Astrocyte of the spinal cord (primary cell): ENCODE data around the gene XPOT.

Experiments
- DNase-seq: peaks from one replicate; pipeline ENCODE4 v3.0.0; 2011; ENCODE audit warnings: low read depth, low spot score
- H3K4me3 ChIP-seq: 2 replicates; pipeline ENCODE4 v1.5.1; 2011; ENCODE audit warnings: low read depth, mild to moderate bottlenecking, low read length, moderate library complexity
- CTCF ChIP-seq: IDR thresholded peaks from 2 replicates; pipeline ENCODE4 v1.5.1; 2012; ENCODE audit warnings: low read depth, mild to moderate bottlenecking, low read length, inconsistent platforms
- in situ Hi-C: cut with HindIII; loops from 2 replicates; pipeline ENCODE4 v1.10.0; 2017; ENCODE audit warnings: low sequenced_read_pairs

Gene XPOT

GRCh38 chr12:64387197-64387816, 16.9 kb upstream of the XPOT start:
- DNase-seq: no peak
- H3K4me3 ChIP-seq: no peak overlapping the region
- in situ Hi-C loops: no loop called here
- TF ChIP-seq CTCF: no peak

GRCh38 chr12:64389154-64389553, 15.0 kb upstream of the XPOT start:
- no peak for TF ChIP-seq CTCF
- in situ Hi-C loops: no loop called here
- H3K4me3 ChIP-seq: no peak overlapping the region
- DNase-seq: no peak

DNA sequence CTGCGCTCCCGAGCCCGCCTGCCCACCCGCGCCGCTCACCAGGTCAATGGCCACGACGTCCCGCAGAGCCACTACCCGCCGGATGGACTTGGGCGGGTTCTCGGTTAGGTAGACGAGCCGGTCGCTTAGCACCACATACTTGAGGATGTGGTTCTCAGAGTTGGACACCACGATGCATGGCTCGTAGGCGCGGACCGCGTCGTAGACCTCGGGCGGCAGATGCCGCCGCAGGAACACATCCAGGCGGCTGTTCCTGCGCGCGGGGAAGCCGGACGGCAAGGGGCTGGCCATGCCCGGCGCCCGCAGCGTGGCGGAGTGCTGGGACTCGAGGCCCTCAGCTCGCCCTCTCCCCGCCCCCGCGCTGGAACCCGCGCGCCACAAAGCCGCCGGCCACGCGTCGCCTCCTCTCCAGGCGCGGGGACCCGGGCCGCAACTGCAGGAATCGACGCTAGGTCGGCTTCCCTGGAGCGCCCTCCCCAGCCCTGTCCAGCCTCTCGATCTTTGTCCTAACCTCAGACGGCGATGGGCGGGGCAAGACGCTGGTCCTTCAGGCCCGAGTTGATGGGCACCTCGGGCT, 13.8 kb upstream of the XPOT start, which contains the start of gene C12orf56:
Gene C12orf56, minus strand, starts transcription at position 484 of the 577 bp plus-strand sequence. Its CDS starts 193 bp downstream, at position 291.
- in situ Hi-C loops: no loop called here
- TF ChIP-seq CTCF: no peak

GRCh38 chr12:64392221-64392620, 12.0 kb upstream of the XPOT start:
- H3K4me3 ChIP-seq: no peak overlapping the region
- peak; percentile 59 for DNase-seq
- TF ChIP-seq CTCF: peak; percentile 34
- in situ Hi-C loops: no loop called here

More for the DNA sequence above, 13.8 kb upstream of the XPOT start, which contains the start of gene C12orf56:
- peak within 1 kb of the TSS; percentile 36 for H3K4me3 ChIP-seq
- DNase-seq: no peak

DNA sequence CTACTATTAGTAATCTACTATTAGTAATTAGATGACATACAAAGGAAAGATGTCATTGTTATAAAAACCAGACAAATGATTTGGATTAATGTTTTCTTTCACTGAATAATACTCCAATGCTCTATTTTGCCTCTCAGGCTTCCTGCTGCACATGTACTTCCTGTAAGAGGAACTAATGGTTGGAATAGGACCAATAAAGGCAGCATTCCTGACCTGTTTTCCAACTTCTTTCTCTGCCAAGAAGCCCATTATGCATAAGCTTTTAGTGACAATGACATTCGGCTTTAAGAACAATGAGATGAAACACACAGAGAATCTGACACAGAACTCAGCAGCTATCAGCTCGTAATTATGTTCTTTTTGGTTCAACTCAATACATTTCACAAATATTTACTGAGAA, 8.5 kb upstream of the XPOT start:
- no peak for DNase-seq
- no peak for TF ChIP-seq CTCF
- in situ Hi-C loops: no loop called here
- no peak overlapping the region for H3K4me3 ChIP-seq

DNA sequence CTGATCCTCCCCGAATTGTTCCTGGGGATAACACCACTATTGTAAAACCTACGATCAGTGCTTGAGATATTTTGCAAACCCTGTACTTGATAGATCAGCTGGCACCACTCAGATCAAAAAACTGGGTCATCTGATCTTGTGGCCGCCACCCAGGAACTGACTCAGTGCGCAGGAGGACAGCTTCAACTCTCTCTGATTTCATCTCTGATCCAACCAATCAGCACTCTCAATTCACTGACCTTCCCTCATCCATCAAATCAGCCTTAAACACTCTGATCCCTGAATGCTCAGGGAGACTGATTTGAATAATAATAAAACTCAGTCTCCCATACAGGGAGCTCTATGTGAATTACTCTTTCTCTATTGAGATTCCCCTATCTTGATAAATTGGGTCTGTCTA, 4.2 kb upstream of the XPOT start:
- in situ Hi-C loops: no loop called here
- H3K4me3 ChIP-seq: no peak overlapping the region
- peak; percentile 37 for DNase-seq
- TF ChIP-seq CTCF: no peak
